HUES6 (cell line): ENCODE measurements around the gene IP6K3.

Source experiments
- H3K27ac ChIP-seq: 2 replicates; pipeline ENCODE4 v1.7.0; 2013; ENCODE audit warnings: low read depth, mild to moderate bottlenecking, low read length, inconsistent platforms
- H3K27me3 ChIP-seq: 2 replicates; pipeline ENCODE4 v1.6.1; 2013; ENCODE audit warnings: low read length; ENCODE audit not compliant: control insufficient read depth, insufficient read depth
- H3K36me3 ChIP-seq: 2 replicates; pipeline ENCODE4 v1.6.1; 2013; ENCODE audit warnings: low read length; ENCODE audit not compliant: control insufficient read depth, insufficient read depth
- H3K4me1 ChIP-seq: 2 replicates; pipeline ENCODE4 v1.6.1; 2013; ENCODE audit warnings: low read length; ENCODE audit not compliant: control insufficient read depth, insufficient read depth
- H3K4me3 ChIP-seq: 2 replicates; pipeline ENCODE4 v1.5.1; 2013; ENCODE audit warnings: low read depth, low read length
- H3K9ac ChIP-seq: one replicate; pipeline ENCODE4 v1.6.1; 2013; ENCODE audit warnings: mild to moderate bottlenecking, low read length
- H3K9me3 ChIP-seq: 2 replicates; pipeline ENCODE4 v1.6.1; 2013; ENCODE audit warnings: low read depth, low read length; ENCODE audit not compliant: control insufficient read depth, insufficient read depth

The IP6K3 gene

DNA sequence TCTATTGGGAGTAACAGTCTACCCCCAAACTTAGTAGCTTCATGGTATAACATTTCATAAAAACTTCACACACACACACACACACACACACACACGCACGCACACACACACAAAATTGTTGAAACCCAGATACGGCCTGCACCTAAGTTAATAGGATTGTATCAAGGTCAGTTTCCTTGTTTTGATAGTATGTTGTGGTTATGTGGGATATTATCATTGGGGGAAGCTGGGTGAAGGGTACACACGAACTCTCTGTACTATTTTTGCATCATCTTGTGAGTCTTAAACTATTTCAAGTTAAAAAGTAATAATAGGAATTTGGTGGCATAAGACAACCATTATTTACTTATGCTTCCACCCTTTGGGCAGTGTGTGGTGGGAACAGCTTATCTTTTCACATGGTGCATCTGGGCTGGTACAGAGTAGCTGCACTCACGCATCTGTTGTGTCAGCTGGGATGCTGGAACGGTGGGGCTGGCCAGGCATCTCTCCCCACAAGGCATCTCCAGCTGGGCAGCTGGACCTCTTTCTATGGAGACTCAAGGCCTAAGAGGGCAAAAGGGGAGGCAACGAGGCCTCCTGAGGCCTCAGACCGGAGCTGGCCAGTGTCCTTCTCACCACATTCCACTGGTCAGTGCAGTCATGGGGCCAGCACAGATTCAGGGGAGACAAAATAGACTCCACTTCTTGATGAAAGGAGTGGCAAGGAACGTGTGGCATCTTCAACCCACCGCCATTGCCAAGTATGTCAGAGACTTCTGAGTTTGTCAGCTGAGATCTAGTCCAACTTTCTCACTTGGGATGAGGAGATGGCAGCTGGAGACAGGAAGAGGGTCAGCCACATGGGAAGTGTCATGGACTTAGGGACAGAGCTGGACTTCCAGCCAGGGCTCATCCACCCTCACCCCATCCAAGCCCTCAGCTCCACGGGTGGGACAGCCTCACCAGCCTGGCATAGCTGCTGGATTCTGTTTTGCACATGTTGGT, 20.5 kb upstream of the IP6K3 start:
- Histone ChIP-seq H3K9me3 (peaks cover 4% of the 10 kb centered on the region; the same call in 1 of the 2 replicates), H3K4me3 (no peak overlapping the region), H3K27ac (no peak overlapping the region), H3K27me3 (no peaks in the 10 kb centered on the region), H3K9ac (no peak overlapping the region), H3K36me3 (peaks cover 2% of the 10 kb centered on the region), H3K4me1 (peaks cover 34% of the 10 kb centered on the region)

DNA sequence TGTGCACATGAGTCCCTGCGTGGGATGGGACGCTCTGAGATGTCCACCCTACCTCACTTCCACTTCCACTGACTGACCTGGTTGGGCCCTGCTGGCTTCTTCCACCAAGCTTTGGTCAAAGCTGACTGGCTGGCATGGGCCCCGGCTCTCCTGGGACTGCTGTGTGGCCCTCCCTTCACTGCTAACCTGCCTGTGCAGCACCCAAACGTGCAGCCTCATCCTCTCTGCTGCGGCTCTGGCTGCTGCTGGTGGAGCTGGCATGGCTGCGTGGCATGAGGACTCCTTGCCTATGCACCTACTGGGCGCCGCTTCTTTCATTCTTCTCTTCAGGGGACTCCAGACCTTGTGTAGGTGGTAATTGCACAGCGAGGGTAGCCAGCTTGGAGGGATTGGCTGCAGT, 18.7 kb upstream of the IP6K3 start:
- H3K9ac ChIP-seq, result no peak overlapping the region
- H3K36me3 ChIP-seq, result no peaks in the 10 kb centered on the region
- H3K4me3 ChIP-seq, result no peak overlapping the region

DNA sequence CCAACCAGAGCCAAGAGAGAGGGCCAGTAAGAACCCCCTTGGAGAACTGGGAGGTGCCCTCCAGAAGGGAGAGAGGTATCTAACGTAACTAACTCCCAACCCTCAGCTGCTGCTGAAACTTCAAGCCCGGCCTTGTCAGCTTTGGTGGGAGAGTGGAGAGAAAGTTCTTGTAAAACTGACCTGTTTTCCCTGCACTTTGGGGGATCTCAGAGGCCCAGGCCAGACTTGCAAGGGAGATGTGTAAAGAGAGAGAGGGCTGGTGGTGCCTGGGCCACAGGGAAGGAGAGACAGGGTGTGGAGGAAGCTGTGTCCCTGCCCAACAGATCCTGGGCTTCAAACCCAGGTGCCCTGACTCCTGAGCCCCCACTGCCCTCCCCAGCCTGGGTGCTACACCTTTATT, 17.3 kb upstream of the IP6K3 start:
- peaks cover 8% of the 10 kb centered on the region; the same call in 1 of the 2 replicates for H3K4me1 ChIP-seq
- H3K36me3 ChIP-seq, result no peaks in the 10 kb centered on the region
- no peaks in the 10 kb centered on the region for H3K27me3 ChIP-seq
- H3K9ac ChIP-seq, result no peak overlapping the region
- H3K4me3 ChIP-seq, result no peak overlapping the region
- peaks cover 4% of the 10 kb centered on the region; the same call in 1 of the 2 replicates for H3K9me3 ChIP-seq
- H3K27ac ChIP-seq, result no peak overlapping the region

More for the DNA sequence above, 18.7 kb upstream of the IP6K3 start:
- Histone ChIP-seq H3K27me3 (no peaks in the 10 kb centered on the region), H3K27ac (no peak overlapping the region), H3K9me3 (peaks cover 4% of the 10 kb centered on the region; the same call in 1 of the 2 replicates), H3K4me1 (peaks cover 22% of the 10 kb centered on the region)

DNA sequence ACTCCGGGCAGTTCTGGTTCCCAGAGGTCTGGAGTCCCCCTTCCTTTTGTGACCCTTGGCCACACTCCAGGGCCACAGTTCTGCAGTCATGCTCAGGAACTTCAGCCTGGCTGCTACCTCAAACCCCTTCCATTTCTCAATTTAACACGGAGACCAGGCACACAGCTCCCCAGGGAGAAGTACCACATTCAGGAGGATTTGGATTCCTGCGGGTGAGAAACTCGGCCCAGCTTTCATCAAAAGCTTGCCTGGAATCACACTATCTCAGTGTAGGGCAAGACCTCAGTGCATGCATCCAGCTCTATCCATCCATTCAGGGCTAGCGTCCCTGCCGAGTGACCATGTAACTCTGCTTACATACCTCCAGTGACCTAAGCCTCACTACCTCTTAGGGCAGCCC, 16.8 kb upstream of the IP6K3 start:
- H3K4me3 ChIP-seq, result no peak overlapping the region
- no peak overlapping the region for H3K27ac ChIP-seq
- H3K9me3 ChIP-seq, result peaks cover 4% of the 10 kb centered on the region; the same call in 1 of the 2 replicates
- H3K9ac ChIP-seq, result no peak overlapping the region
- H3K27me3 ChIP-seq, result no peaks in the 10 kb centered on the region
- H3K36me3 ChIP-seq, result no peaks in the 10 kb centered on the region
- peaks cover 4% of the 10 kb centered on the region; the same call in 1 of the 2 replicates for H3K4me1 ChIP-seq

DNA sequence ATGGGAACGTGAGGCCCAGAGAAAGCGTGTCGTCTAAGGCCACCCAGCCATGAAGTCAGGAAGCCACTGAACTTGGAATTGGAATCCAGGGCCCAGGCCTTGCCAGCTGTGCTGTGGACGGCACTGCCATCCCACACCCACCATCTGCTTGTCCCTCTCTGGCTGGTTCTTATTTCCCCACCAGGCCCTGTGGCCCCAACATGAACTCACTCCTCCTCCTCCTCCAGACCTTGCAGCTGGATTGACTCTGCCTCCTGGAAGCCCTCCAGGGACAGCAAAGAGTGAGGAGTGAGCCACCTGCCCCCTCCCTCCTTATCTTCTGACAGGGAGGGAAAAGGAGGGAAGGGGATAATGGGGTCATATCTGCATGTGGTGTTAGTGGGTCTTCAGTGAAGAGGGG, 16.0 kb upstream of the IP6K3 start:
- no peak overlapping the region for H3K9ac ChIP-seq

DNA sequence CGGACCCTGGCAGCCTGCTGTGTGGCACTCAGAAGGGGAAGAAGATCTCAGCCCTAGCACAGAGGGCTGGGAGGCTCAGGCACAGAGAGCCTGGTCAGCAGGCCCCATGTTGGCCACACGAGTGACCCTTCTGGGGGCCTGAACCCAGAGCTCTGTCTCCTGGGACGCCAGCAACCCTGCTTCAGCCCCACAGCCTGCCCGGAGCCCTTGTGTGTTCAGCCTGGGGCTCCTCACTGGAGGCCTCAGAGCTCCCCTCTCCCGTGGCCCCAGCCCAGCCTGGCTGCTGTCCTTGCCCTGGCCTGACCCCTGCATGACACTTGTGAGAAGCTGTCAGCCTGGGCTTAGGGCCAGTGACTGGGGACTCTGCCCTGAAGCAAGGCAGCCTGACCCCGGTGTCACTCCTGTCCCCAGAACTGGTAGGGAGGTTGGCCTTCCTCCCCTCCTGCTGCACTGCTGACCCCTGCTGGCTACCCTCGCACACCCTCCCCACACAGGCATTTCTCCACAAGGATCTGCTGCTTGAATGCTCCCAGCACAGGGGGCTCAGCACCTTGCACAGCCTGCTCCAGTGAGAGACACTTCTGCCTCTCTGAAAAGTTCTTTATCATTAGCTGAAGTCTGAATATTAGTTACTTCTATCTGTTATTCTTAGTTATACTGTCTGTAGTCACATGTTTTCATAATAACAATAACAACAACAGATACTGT, 15.4 kb upstream of the IP6K3 start:
- Histone ChIP-seq H3K4me3 (no peak overlapping the region), H3K9me3 (peaks cover 3% of the 10 kb centered on the region; the same call in 1 of the 2 replicates), H3K27me3 (no peaks in the 10 kb centered on the region), H3K27ac (no peak overlapping the region), H3K9ac (no peak overlapping the region), H3K4me1 (peaks cover 4% of the 10 kb centered on the region; the same call in 1 of the 2 replicates), H3K36me3 (no peaks in the 10 kb centered on the region)

More for the DNA sequence above, 16.0 kb upstream of the IP6K3 start:
- Histone ChIP-seq H3K27me3 (no peaks in the 10 kb centered on the region), H3K36me3 (no peaks in the 10 kb centered on the region), H3K4me3 (no peak overlapping the region), H3K27ac (no peak overlapping the region), H3K4me1 (peaks cover 4% of the 10 kb centered on the region; the same call in 1 of the 2 replicates), H3K9me3 (peaks cover 4% of the 10 kb centered on the region; the same call in 1 of the 2 replicates)

DNA sequence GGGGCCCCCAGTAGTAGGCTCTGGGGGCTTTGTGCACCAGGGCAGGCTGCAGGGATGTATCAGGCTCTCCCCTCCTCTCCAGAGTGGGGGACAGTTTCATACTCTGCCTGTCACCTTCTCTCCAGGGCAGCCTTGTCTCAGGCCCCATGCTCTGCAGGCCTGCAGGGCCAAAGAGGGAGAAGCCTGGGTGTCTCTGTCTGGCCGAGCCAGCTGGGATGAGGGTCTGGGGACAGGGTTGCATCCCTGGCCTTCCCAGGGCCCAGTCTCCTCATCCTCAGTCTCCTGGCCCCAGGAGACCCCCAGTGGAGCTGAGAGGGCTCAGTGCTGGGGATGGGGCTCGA, 14.8 kb upstream of the IP6K3 start:
- Histone ChIP-seq H3K27ac (no peak overlapping the region), H3K4me1 (peaks cover 4% of the 10 kb centered on the region; the same call in 1 of the 2 replicates), H3K9me3 (no peaks in the 10 kb centered on the region), H3K36me3 (no peaks in the 10 kb centered on the region), H3K27me3 (no peaks in the 10 kb centered on the region), H3K9ac (no peak overlapping the region), H3K4me3 (no peak overlapping the region)

DNA sequence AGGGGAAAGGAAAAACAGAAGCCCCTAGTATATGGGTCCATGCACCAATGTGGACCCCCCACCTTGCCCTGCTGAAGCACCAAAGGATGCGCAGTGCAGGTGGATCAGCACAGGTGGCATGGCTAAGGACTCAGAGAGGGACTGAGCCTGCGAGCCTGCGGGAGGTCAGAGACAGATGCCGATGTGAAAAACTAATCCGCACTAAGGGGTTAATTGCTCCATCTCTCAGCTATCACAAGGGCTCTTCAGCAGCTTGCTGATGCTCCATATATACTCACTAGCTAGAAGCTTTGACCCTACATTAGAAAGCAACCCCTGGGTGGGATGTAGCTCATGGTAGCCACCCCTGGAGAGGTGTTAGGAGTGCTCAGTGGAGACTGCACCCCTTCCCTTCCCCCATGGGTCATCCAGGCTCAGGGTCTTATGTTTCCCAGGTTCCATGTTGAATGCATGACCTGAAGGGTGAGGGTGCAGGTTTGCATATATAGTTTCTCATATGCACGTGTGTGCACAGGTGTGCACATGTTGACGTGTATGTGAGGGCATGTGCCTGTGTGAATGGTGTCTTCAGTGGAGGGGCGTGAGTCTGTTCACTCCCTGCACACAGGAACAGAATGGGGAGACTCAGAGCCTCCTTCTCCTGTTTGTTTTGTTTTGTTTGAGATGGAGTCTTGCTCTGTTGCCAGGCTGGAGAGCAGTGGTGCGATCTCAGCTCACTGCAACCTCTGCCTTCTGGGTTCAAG, 13.4 kb upstream of the IP6K3 start:
- Histone ChIP-seq H3K4me1 (peaks cover 9% of the 10 kb centered on the region; the same call in 1 of the 2 replicates), H3K27ac (no peak overlapping the region), H3K9me3 (no peaks in the 10 kb centered on the region), H3K9ac (no peak overlapping the region), H3K27me3 (no peaks in the 10 kb centered on the region), H3K36me3 (no peaks in the 10 kb centered on the region), H3K4me3 (no peak overlapping the region)

DNA sequence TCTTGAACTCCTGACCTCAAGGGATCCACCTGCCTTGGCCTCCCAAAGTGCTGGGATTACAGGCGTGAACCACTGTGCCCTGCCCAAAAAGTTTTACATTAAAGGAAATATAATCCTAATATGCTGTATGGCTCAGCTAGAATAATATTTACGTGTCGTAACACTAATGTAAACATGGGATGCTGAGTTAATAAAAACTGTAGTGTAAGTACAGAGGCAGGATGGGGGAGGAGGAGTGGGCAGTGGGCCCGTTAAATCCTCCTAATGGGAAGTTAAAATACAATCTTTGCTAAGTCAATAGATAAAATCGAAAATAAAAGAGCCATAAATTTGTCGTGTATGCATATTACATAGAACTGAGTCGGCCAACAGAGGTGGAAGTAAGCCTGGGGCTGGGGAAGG, 12.1 kb upstream of the IP6K3 start:
- Histone ChIP-seq H3K4me3 (no peak overlapping the region), H3K9me3 (no peaks in the 10 kb centered on the region), H3K36me3 (no peaks in the 10 kb centered on the region), H3K9ac (no peak overlapping the region), H3K27ac (no peak overlapping the region), H3K4me1 (peaks cover 11% of the 10 kb centered on the region; the same call in 1 of the 2 replicates), H3K27me3 (no peaks in the 10 kb centered on the region)

DNA sequence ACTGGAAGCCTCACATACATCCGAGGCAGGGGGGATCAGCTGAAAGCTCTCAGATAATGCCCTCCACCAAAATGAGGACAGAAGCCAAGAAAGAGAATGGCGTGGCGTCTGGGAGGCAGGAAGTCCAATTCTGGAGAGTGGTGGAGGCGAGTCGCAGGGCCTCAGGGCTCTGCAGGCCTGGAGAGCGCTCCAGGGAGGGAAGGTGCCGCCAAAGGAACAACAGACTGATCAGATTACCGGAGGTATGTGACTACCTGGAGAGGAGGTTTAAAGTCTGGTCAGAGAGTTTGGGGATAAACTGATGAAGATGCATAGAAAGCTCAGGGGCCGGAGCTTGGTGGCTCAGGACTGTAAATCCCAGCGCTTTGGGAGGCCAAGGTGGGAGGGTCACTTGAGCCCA, 11.2 kb upstream of the IP6K3 start:
- H3K27me3 ChIP-seq, result no peaks in the 10 kb centered on the region
- peaks cover 11% of the 10 kb centered on the region; the same call in 1 of the 2 replicates for H3K4me1 ChIP-seq
- no peak overlapping the region for H3K27ac ChIP-seq
- no peaks in the 10 kb centered on the region for H3K9me3 ChIP-seq
- H3K36me3 ChIP-seq, result no peaks in the 10 kb centered on the region
- no peak overlapping the region for H3K4me3 ChIP-seq
- H3K9ac ChIP-seq, result no peak overlapping the region
